Right lobe of liver (tissue), 4 donors: Measurements from ENCODE around the gene SURF1.

ENCODE experiments used
- CTCF ChIP-seq, 4 donors: fragments of 200-600 bp in 3 of 4; fragments of 450-650 bp in 1 of 4; IDR thresholded peaks; one replicate each; pipeline versions ENCODE4 v1.5.1 to v1.8.0; 2016 to 2022; ENCODE audit warnings: antibody characterized with exemption in 4 of 4, mild to moderate bottlenecking in 2 of 4
- POLR2A ChIP-seq: fragments of 450-650 bp; IDR thresholded peaks from one replicate; pipeline ENCODE4 v1.6.1; 2017; ENCODE audit warnings: antibody characterized with exemption, mild to moderate bottlenecking
- donor health status: DM: no; HTN: no; CAD: no.
- donor health status: DM: no; HTN: no; CAD: no.
- donor health status: DM: no; HTN: yes; CAD: no.

GRCh38 chr9:133309608-133310007 is 46.7 kb downstream of the SURF1 start:
- TF ChIP-seq CTCF (IDR thresholded peaks at IDR 0.05) (no peak), POLR2A (no peak)
